ENCODE measurements around the gene TAF11L8. TPM values are rescaled to one million over a fixed set of nuclear protein-coding genes. Genes with fewer than 3 reads are reported as not detected.

Gene TAF11L8
- total and polyA plus RNA-seq, 10 of the 15 experiments (the other 5 are each of a cell fraction or from before 2014, with no cell fraction given): not detected

DNA sequence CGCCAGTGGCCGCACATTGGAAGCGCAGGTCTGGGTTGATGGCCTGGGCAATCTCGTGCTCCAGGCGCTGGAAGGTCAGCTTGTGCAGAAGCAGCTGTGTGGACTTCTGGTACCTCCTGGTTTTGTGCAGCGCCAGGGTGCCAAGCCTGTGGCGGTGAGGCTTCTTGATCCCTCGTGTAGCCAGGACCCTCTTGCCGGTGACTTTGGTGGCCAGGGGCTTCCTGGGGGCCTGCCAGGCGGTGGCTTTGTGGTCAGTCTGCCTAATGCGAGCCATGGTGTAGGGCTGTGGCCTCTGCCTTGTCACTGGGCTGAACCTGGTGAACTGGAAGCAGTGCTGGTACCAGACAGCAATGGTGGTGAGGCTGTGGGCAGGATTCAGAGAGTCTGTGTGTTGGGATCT is 34.9 kb upstream of the TAF11L8 start:
- BruUV-seq (replicated peaks): no TSS peak
- Histone ChIP-seq H3K36me3 (ENCODE audit: control insufficient read depth in 2 of 2, insufficient read depth in 2 of 2, low read length in 1 of 2) (no peaks in the 10 kb centered on the region), H4K20me1 (ENCODE audit: control insufficient read depth, insufficient read depth) (no peaks in the 10 kb centered on the region), H3K9me3 (replicated peaks; ENCODE audit: control insufficient read depth, insufficient read depth, low read length) (no peaks in the 10 kb centered on the region), H3K27me3 (replicated peaks in 1 of 2; ENCODE audit: control insufficient read depth in 2 of 2, insufficient read depth in 2 of 2, low read length in 1 of 2) (no peaks in the 10 kb centered on the region), H3K4me1 (ENCODE audit: control insufficient read depth, insufficient read depth, low read length) (no peaks in the 10 kb centered on the region), H3K27ac (ENCODE audit: control insufficient read depth, insufficient read depth) (no peak overlapping the region), H2AFZ (ENCODE audit: control insufficient read depth, low read depth, low read length) (no peak overlapping the region), H3K4me3 (no peak overlapping the region), H3K9ac (ENCODE audit: control insufficient read depth, insufficient read depth, low read length) (no peak overlapping the region), H3K4me2 (ENCODE audit: control insufficient read depth, insufficient read depth) (no peak overlapping the region), H3K79me2 (ENCODE audit: control insufficient read depth, insufficient read depth, low read length) (no peaks in the 10 kb centered on the region)
- no peak for ATAC-seq
- no peak for FAIRE-seq
- no peak for DNase-seq (ENCODE audit: low read depth, low spot score)
- in situ Hi-C loops (cut with MboI) (no loop called here), intact Hi-C loops (cut with micrococcal nuclease; ENCODE audit: unreplicated experiment) (no loop called here)
- 55% methylated on average over 11 of the region's 11 CpGs for WGBS (ENCODE audit: insufficient coverage, insufficient replicate concordance, low lambda C conversion rate, missing lambda C conversion rate)
- ChIA-PET CTCF (no interaction called here), RAD21 (ENCODE audit: unreplicated experiment) (no interaction called here), POLR2A (no interaction called here), SMC1A (ENCODE audit: uncharacterized antibody, unreplicated experiment) (no interaction called here)
- TF ChIP-seq KAT2A (conservative IDR thresholded peaks at IDR 0.05; ENCODE audit: control insufficient read depth, low read depth, low read length): no peak
- TF ChIP-seq, protein P1, sequence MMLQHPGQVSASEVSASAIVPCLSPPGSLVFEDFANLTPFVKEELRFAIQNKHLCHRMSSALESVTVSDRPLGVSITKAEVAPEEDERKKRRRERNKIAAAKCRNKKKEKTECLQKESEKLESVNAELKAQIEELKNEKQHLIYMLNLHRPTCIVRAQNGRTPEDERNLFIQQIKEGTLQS (IDR thresholded peaks at IDR 0.05; ENCODE audit: borderline replicate concordance, extremely low read depth, low read depth, low read length): no peak
- TF ChIP-seq GABPA (IDR thresholded peaks at IDR 0.05; ENCODE audit: low read depth): no peak
- no peak for TF ChIP-seq POU2F2 (IDR thresholded peaks at IDR 0.05; ENCODE audit: borderline replicate concordance, low read depth, low read length)
- no peak for TF ChIP-seq HDAC2 (IDR thresholded peaks at IDR 0.05)
- no peak for TF ChIP-seq E4F1 (IDR thresholded peaks at IDR 0.05; ENCODE audit: borderline replicate concordance, partially characterized antibody)
- no peak for TF ChIP-seq MTA3 (IDR thresholded peaks at IDR 0.05; ENCODE audit: borderline replicate concordance, low read length)
- TF ChIP-seq FOS (IDR thresholded peaks at IDR 0.05; ENCODE audit: borderline replicate concordance, extremely low read depth, insufficient read length): no peak
- no peak for TF ChIP-seq REST (IDR thresholded peaks at IDR 0.05; ENCODE audit: low read depth, low read length)
- TF ChIP-seq ZNF384 (IDR thresholded peaks at IDR 0.05; ENCODE audit: borderline replicate concordance, low read depth, low read length): no peak
- TF ChIP-seq SRF (IDR thresholded peaks at IDR 0.05; ENCODE audit: low read depth in 2 of 2, low read length in 2 of 2): no peak
- no peak for TF ChIP-seq BHLHE40 (IDR thresholded peaks at IDR 0.05; ENCODE audit: borderline replicate concordance in 1 of 2, low read depth in 2 of 2, low read length in 1 of 2)

Data from GM12878 (cell line).